Karpas-422 (cell line): ENCODE data around the gene CNTN4. TPM values are rescaled to one million over a fixed set of nuclear protein-coding genes. Genes with fewer than 3 reads are reported as not detected.

ENCODE experiments used
- DNase-seq: peaks from one replicate; pipeline ENCODE4 v3.0.0-alpha.2; 2015
- H2AFZ ChIP-seq: fragments of 200-600 bp; sonication (generic); 2 replicates; pipeline ENCODE4 v1.6.1; 2014; ENCODE audit warnings: antibody characterized with exemption, low read length, mixed read lengths
- H3K27ac ChIP-seq: fragments of 200-600 bp; sonication (generic); 2 replicates; pipeline ENCODE4 v1.5.1; 2014; ENCODE audit warnings: mild to moderate bottlenecking, low read length, moderate library complexity
- H3K27me3 ChIP-seq: fragments of 200-600 bp; sonication (generic); 2 replicates; pipeline ENCODE4 v1.6.1; 2014; ENCODE audit warnings: low read length, mixed read lengths
- H3K36me3 ChIP-seq: fragments of 200-600 bp; sonication (generic); 2 replicates; pipeline ENCODE4 v1.6.1; 2014; ENCODE audit warnings: low read length, mixed read lengths; ENCODE audit not compliant: insufficient read depth
- H3K4me1 ChIP-seq: fragments of 200-600 bp; sonication (generic); 2 replicates; pipeline ENCODE4 v1.6.1; 2014; ENCODE audit warnings: mild to moderate bottlenecking, low read length, mixed read lengths
- H3K4me2 ChIP-seq: fragments of 200-600 bp; sonication (generic); 2 replicates; pipeline ENCODE4 v1.6.1; 2014; ENCODE audit warnings: low read length, low read depth, mild to moderate bottlenecking; ENCODE audit not compliant: poor library complexity, severe bottlenecking
- H3K4me3 ChIP-seq: fragments of 200-600 bp; sonication (generic); 2 replicates; pipeline ENCODE4 v1.5.1; 2014; ENCODE audit warnings: mild to moderate bottlenecking, antibody characterized with exemption, low read length, mixed read lengths
- H3K79me2 ChIP-seq: fragments of 200-600 bp; sonication (generic); 2 replicates; pipeline ENCODE4 v1.6.1; 2014; ENCODE audit warnings: mild to moderate bottlenecking, low read length, mixed read lengths
- H3K9ac ChIP-seq: fragments of 200-600 bp; sonication (generic); 2 replicates; pipeline ENCODE4 v1.6.0; 2014; ENCODE audit warnings: low read length
- H3K9me2 ChIP-seq: fragments of 200-600 bp; sonication (generic), shearing (Covaris generic); replicated peaks from 2 replicates; pipeline ENCODE4 v1.6.0; 2014; ENCODE audit warnings: mild to moderate bottlenecking, low read length, moderate library complexity; ENCODE audit not compliant: insufficient read depth
- H3K9me3 ChIP-seq: fragments of 300-700, 200-600 bp; sonication (generic); 2 replicates; pipeline ENCODE4 v1.6.1; 2014; ENCODE audit warnings: low read length, mixed read lengths
- H4K20me1 ChIP-seq: fragments of 200-600 bp; sonication (generic); 2 replicates; pipeline ENCODE4 v1.6.1; 2014; ENCODE audit warnings: mild to moderate bottlenecking, antibody characterized with exemption, low read length, low read depth; ENCODE audit not compliant: insufficient read depth
- total RNA-seq: library from RNA; depleted of rRNA; stranded (reverse); fragments of >200 nt; shearing (Covaris generic); gene quantifications from 2 replicates; pipeline ENCODE4 v1.2.3, GENCODE V29; 2014; ENCODE audit warnings: low replicate concordance

CNTN4 gene
- total RNA-seq, 1 experiment from 2014 or later, result 0.19 TPM

DNA sequence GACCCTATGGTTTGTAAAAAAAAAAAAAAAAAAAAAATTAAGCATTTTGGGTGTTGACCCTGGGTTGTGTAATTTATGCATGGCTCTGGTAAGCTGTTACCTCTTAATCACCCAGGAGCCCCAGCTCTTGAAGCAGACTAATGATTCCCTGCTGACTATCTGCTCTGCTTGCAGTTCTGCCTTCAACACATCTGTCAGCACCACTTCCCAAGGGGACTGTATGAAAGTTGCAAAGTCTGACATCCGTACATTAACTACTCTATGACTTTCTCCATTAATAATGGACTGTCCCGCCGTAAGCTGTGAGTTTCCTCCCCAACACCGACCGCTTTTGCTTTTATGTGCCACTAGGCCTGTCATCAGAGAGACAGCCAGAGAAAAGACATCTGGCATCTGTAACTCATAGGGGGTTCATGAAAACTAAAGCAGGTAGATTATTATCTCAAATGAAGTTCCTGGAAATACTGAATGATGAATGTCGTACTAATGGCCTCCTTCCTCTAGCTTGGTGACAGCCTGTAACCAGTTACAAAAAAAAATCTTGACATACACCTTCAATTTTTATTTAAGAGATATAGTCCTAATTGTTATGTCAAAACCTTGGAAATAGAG is 740.0 kb downstream of the CNTN4 start:
- no peaks in the 10 kb centered on the region for H3K9me2 ChIP-seq
- H2AFZ ChIP-seq, result no peak overlapping the region
- no peaks in the 10 kb centered on the region for H3K27me3 ChIP-seq
- no peak overlapping the region for H3K9ac ChIP-seq
- H3K9me3 ChIP-seq, result no peaks in the 10 kb centered on the region
- no peak overlapping the region for H3K4me3 ChIP-seq
- H3K4me1 ChIP-seq, result peaks cover 41% of the 10 kb centered on the region
- H4K20me1 ChIP-seq, result no peaks in the 10 kb centered on the region
- DNase-seq, result peak; percentile 56
- no peaks in the 10 kb centered on the region for H3K79me2 ChIP-seq
- peak overlapping the region; percentile 71 for H3K27ac ChIP-seq
- no peaks in the 10 kb centered on the region for H3K36me3 ChIP-seq
- no peak overlapping the region for H3K4me2 ChIP-seq

DNA sequence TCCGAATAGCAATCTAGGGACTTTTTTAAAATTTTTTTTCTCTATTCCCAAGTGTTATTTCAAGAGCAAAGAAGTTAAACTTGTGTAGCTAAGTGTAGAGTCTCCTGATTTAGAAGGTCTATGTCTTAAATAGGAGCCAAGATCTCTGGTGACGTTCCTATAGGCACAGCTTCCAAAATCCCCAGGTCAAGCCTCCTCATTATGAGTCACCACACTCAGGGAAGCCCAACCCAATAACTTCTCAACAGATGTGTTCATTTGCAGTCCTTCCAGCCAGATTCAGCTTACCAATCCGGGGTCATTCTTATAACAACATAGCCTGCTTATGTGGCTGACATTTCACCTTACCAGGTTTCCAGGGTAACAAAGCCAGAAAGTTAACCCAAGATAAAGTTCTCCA is 741.2 kb downstream of the CNTN4 start:
- no peaks in the 10 kb centered on the region for H3K9me3 ChIP-seq
- no peak overlapping the region for H3K4me2 ChIP-seq
- H3K4me3 ChIP-seq, result no peak overlapping the region
- no peaks in the 10 kb centered on the region for H3K79me2 ChIP-seq
- H3K9me2 ChIP-seq, result no peaks in the 10 kb centered on the region
- H3K27ac ChIP-seq, result no peak overlapping the region
- H3K4me1 ChIP-seq, result peaks cover 41% of the 10 kb centered on the region
- no peak overlapping the region for H3K9ac ChIP-seq
- no peak overlapping the region for H2AFZ ChIP-seq
- H3K36me3 ChIP-seq, result no peaks in the 10 kb centered on the region
- no peaks in the 10 kb centered on the region for H3K27me3 ChIP-seq
- no peaks in the 10 kb centered on the region for H4K20me1 ChIP-seq
- DNase-seq, result no peak

- H3K9me2 ChIP-seq, result no peaks in the 10 kb centered on the region
- H3K9me3 ChIP-seq, result no peaks in the 10 kb centered on the region
- no peak for DNase-seq
- no peaks in the 10 kb centered on the region for H4K20me1 ChIP-seq
- no peaks in the 10 kb centered on the region for H3K79me2 ChIP-seq
- no peak overlapping the region for H3K27ac ChIP-seq
- H3K4me1 ChIP-seq, result no peaks in the 10 kb centered on the region
- H3K36me3 ChIP-seq, result no peaks in the 10 kb centered on the region
- H3K27me3 ChIP-seq, result peaks cover 5% of the 10 kb centered on the region; the same call in 1 of the 2 replicates
- no peak overlapping the region for H3K4me2 ChIP-seq
- no peak overlapping the region for H3K4me3 ChIP-seq
- no peak overlapping the region for H3K9ac ChIP-seq
- H2AFZ ChIP-seq, result no peak overlapping the region
Observed at GRCh38 chr3:2847062-2847841, 748.6 kb downstream of the CNTN4 start.

DNA sequence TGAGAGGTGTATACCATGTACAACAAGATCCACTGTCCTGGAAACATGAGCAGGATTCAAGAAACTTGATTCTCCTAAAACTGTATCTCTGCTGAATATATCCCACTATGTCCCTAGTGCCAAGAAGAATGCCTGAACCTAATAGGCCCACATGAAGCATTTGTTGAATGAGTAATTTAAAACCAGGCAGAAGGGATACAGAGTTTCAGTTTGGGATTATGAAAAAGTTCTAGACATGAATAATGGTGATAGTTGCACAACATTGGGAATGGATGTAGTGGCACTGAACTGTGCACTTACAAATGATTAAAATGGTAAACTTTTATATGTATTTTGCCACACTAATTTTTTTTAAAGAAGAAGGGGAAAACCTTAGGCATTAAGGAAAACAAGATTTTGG is 750.4 kb downstream of the CNTN4 start:
- H2AFZ ChIP-seq, result no peak overlapping the region
- no peak for DNase-seq
- H3K9me2 ChIP-seq, result no peaks in the 10 kb centered on the region
- H3K27ac ChIP-seq, result no peak overlapping the region
- no peaks in the 10 kb centered on the region; the same call in 1 of the 2 replicates for H3K36me3 ChIP-seq
- no peaks in the 10 kb centered on the region for H3K79me2 ChIP-seq
- no peaks in the 10 kb centered on the region for H3K4me1 ChIP-seq
- no peak overlapping the region for H3K4me2 ChIP-seq
- peaks cover 5% of the 10 kb centered on the region; the same call in 1 of the 2 replicates for H3K27me3 ChIP-seq
- no peak overlapping the region for H3K9ac ChIP-seq
- H3K9me3 ChIP-seq, result no peaks in the 10 kb centered on the region
- H4K20me1 ChIP-seq, result no peaks in the 10 kb centered on the region
- no peak overlapping the region for H3K4me3 ChIP-seq

GRCh38 chr3:2850701-2851100 is 752.0 kb downstream of the CNTN4 start:
- Histone ChIP-seq H3K9me2 (no peaks in the 10 kb centered on the region), H3K4me3 (no peak overlapping the region), H3K4me1 (no peaks in the 10 kb centered on the region), H3K27ac (no peak overlapping the region), H3K9ac (no peak overlapping the region), H2AFZ (no peak overlapping the region), H3K9me3 (no peaks in the 10 kb centered on the region), H3K36me3 (no peaks in the 10 kb centered on the region; the same call in 1 of the 2 replicates), H4K20me1 (no peaks in the 10 kb centered on the region), H3K4me2 (no peak overlapping the region), H3K27me3 (peaks cover 5% of the 10 kb centered on the region; the same call in 1 of the 2 replicates), H3K79me2 (no peaks in the 10 kb centered on the region)
- no peak for DNase-seq

- Histone ChIP-seq H3K27ac (no peak overlapping the region), H2AFZ (no peak overlapping the region), H3K27me3 (peaks cover 5% of the 10 kb centered on the region; the same call in 1 of the 2 replicates), H3K4me3 (no peak overlapping the region), H3K9ac (no peak overlapping the region), H4K20me1 (no peaks in the 10 kb centered on the region), H3K4me2 (no peak overlapping the region), H3K79me2 (no peaks in the 10 kb centered on the region), H3K36me3 (no peaks in the 10 kb centered on the region; the same call in 1 of the 2 replicates), H3K4me1 (peaks cover 6% of the 10 kb centered on the region), H3K9me3 (no peaks in the 10 kb centered on the region), H3K9me2 (no peaks in the 10 kb centered on the region)
- DNase-seq, result no peak
Observed at GRCh38 chr3:2851361-2851760, 752.7 kb downstream of the CNTN4 start.

GRCh38 chr3:2851835-2852234 is 753.2 kb downstream of the CNTN4 start:
- Histone ChIP-seq H3K9me3 (no peaks in the 10 kb centered on the region), H2AFZ (no peak overlapping the region), H3K27ac (no peak overlapping the region), H3K4me1 (peaks cover 10% of the 10 kb centered on the region), H3K9me2 (no peaks in the 10 kb centered on the region), H3K9ac (no peak overlapping the region), H3K27me3 (peaks cover 5% of the 10 kb centered on the region; the same call in 1 of the 2 replicates), H3K4me3 (no peak overlapping the region), H3K4me2 (no peak overlapping the region), H3K36me3 (no peaks in the 10 kb centered on the region; the same call in 1 of the 2 replicates), H4K20me1 (no peaks in the 10 kb centered on the region), H3K79me2 (no peaks in the 10 kb centered on the region)
- DNase-seq, result no peak

DNA sequence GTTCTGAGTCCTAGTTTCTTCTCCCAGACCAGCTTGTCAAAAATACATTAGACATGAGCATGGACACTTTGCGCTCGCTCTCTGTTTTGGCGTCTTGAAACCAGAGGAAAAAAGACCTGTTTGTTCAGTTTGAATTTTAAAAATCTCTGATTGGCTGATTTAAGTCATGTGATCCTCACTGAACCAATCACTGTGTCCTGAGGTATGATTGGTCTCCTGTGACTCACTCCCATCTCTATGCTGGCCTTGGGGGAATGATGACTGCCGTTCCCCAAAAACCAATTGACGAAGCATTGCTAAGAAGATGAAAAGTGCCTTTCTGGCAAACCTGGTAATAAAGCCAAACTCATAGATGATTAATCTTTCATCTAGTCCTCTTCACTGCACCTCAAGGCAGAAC is 755.0 kb downstream of the CNTN4 start:
- peak; percentile 51 for DNase-seq
- no peak overlapping the region for H3K9ac ChIP-seq
- no peak overlapping the region for H3K4me2 ChIP-seq
- no peaks in the 10 kb centered on the region for H4K20me1 ChIP-seq
- no peak overlapping the region for H2AFZ ChIP-seq
- H3K4me1 ChIP-seq, result peaks cover 10% of the 10 kb centered on the region
- no peaks in the 10 kb centered on the region for H3K9me2 ChIP-seq
- H3K4me3 ChIP-seq, result no peak overlapping the region
- H3K27me3 ChIP-seq, result peaks cover 2% of the 10 kb centered on the region; the same call in 1 of the 2 replicates
- no peaks in the 10 kb centered on the region; the same call in 1 of the 2 replicates for H3K36me3 ChIP-seq
- H3K79me2 ChIP-seq, result no peaks in the 10 kb centered on the region
- H3K9me3 ChIP-seq, result no peaks in the 10 kb centered on the region
- no peak overlapping the region for H3K27ac ChIP-seq
